GM12801 (cell line): Measurements from ENCODE around the gene MYDGF.

Experiments
- TF ChIP-seq, protein P1 (sequence below): IDR thresholded peaks from one replicate; pipeline ENCODE4 v1.5.1; 2011; ENCODE audit warnings: control low read depth; ENCODE audit not compliant: insufficient read length; ENCODE audit errors: extremely low read depth

MYDGF gene

DNA sequence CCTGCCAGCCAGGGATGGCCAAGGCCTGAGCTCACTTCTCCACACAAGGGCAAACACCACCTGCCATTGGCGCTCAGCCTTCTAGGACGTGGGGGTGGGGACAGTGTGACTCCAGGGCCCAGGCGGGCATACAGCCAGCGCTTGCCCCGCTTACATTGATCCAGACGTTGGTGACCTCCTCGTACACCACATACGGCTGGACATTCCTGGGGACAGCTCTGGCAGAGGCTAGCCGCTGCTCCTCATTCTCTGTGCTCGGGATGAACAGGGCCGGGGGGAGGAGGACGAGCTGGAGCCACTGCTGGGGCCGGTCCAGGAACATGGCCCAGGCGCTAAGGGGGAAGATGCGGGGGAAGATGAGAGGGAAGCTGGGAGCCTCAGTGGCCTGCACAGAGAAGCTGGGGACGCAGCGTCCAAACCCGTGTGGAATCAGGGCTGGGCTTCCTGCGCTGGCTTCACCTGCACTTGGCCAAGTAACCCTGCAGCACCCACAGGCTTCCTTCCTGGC is 25.1 kb upstream of the MYDGF start:
- TF ChIP-seq, protein P1, sequence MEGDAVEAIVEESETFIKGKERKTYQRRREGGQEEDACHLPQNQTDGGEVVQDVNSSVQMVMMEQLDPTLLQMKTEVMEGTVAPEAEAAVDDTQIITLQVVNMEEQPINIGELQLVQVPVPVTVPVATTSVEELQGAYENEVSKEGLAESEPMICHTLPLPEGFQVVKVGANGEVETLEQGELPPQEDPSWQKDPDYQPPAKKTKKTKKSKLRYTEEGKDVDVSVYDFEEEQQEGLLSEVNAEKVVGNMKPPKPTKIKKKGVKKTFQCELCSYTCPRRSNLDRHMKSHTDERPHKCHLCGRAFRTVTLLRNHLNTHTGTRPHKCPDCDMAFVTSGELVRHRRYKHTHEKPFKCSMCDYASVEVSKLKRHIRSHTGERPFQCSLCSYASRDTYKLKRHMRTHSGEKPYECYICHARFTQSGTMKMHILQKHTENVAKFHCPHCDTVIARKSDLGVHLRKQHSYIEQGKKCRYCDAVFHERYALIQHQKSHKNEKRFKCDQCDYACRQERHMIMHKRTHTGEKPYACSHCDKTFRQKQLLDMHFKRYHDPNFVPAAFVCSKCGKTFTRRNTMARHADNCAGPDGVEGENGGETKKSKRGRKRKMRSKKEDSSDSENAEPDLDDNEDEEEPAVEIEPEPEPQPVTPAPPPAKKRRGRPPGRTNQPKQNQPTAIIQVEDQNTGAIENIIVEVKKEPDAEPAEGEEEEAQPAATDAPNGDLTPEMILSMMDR: no peak

DNA sequence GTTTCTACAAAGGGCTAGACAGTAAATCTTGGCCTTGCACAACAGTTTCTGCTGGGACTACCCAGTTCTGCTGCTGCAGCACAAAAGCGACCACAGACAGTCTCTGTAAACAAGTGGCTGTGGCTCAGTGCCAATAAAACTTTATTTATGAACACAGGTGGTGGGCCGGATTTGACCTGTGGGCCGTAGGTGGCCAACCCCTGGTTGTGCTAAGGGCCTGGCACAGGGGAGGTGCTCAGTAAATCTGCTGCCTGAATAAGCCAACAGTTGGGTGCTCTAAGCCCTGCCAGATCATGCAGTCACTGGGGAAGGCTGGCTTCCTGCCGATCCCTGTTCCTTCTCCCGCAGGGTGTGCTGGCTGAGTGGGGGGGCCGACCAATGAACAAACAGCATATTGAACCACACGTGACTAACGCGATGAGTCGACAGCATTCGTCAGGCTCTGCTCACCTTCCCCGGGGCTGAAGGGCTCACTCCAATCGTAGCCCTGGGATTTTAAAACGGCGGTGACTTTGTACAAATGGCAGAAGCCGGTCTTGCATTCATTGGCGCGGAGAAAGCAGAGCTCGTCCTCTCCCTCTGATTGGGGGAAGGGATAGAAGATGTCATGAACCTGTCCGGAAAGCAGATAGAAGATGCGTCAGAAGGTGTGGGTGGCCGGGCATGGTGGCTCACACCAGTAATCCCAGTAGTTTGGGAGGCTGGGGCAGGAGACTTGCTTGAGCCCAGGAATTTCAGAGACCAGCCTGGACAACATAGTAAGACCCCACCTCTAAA is 24.3 kb upstream of the MYDGF start:
- TF ChIP-seq, protein P1: no peak

DNA sequence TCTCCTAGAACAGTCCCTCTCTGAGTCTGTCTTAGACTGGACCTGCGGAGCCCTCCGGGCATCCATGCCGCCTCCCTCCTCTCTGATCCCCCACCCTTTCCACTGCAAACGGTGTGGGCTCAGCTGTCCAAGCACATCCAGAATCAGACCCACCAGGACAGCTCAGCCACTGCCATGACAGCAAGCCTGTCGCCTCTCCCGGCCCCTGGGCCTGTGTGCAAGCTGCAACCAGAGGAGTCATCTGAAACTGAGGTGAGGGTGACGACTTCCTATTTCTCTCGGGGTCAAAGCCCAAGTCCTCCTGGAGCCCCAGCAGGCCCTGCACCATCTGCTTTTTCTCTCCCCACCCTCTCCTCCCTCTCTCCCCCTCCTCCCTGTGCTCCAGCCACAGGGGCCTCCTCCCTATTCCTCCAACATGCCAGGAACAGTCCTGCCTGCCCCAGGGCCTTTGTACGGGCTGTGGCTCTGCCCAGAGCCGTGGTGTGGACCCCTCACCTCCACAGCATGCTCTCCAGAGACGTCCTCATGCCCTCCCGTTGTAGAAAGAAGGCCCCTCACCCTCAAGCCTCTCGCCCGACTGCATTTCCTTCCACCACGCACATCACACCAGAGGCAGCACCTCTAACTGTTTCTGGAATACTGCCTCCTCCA is 23.5 kb upstream of the MYDGF start:
- TF ChIP-seq, protein P1: no peak

DNA sequence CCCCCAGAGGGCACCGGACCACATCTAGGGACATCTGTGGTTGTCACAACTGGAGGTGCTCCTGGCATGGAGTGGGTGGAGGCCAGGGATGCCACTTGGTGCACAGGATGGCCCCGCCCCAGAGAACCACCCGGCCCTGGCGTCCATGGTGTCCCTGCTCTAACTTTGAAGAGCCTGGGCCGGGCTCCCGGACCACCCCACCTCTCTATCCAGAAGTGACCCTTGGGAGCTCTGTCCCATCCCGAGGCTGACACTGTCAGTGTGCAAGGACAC is 22.9 kb upstream of the MYDGF start:
- TF ChIP-seq, protein P1: no peak

DNA sequence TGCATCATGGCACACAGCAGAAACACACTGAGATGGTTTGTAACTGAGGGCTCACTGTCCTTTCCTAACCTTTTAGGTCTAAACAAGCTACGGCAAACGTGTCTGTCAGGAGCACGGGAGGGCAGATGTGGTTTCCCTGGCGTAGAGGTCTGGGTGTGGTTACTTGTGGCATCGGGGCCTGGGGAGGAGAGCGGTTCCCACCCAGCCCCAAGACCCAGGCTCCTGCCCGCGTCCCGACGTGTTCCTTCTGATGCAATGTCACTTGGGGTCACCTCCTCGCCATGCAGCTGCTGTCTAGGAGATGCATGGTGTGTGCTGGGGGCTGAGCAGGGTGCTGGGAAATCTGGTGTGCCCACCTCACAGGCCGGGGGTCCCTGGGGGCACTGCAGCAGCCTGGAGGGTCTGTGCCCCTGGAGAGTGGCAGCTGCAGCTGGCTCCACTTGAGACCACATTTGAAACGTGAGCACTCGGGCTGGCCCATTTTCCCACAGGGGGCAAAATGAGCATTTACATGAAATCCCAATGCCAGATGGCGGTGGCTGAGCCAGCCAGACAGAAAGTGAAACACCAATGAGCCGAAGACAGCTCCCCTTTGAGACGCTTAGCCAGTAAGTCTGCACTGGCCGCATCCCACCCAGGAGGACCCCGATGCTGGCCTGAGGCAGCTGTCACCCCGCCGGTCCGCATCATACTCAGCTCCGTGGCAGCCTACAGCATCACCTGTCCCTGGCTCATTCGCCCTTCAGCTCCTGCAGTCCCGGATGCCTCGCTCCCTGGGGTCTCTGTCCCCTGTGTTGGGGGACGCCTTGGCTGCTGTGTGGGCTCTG is 22.3 kb upstream of the MYDGF start:
- TF ChIP-seq, protein P1: no peak

DNA sequence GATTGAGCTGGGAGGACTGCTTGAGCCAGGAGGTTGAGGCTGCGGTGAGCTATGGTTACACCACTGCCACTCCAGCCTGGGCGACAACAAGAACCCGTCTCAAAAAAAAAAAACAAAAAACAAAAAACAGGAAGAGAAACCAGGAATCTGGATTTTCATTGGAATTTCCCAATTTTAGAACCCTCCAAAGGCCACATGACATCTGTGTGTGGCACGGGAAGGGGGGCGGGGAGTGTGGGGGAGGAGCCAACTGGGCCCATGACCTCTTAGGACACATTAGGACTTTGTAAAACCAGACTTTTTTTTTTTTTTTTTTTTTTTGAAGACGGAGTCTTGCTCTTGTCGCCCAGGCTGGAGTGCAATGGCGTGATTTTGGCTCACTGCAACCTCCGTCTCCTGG is 21.2 kb upstream of the MYDGF start:
- TF ChIP-seq, protein P1: no peak

DNA sequence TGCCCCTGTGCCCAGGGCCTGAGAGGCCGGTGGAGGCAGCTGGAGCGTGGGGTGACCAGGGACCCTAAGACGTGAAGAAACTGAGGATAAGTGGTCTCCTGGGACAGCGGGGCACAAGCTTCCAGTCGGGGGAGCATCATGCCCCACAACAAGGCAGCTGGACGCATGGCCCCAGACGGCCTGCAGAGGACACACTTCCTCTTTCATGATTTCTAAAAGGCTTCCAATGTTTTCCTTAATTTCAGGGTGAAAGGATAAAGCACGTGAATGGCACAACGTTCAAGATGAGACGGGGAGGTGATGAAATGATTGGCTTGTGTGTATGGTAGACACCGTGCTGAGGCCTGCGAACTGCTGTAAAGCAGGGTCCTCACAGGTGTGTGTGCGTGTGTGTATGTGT is 20.2 kb upstream of the MYDGF start:
- TF ChIP-seq, protein P1: no peak
